Gastrocnemius medialis (tissue), 4 donors: Measurements from ENCODE around the gene GIT2. TPM values are rescaled to one million over a fixed set of nuclear protein-coding genes. Genes with fewer than 3 reads are reported as not detected.

Experiments used
- ATAC-seq, 2 donors: fragments of 150-250 bp; one replicate each; pipeline ENCODE4 v1.9.1; 2016
- DNase-seq, 2 donors: peaks; one replicate each; pipeline ENCODE4 v3.0.0-alpha.2; 2019
- H3K27ac ChIP-seq, 4 donors: fragments of 200-600 bp; sonication (generic); 1 replicate in 1 of 4; 2 replicates in 3 of 4; pipeline ENCODE4 v1.5.1; 2016 to 2018; ENCODE audit warnings: mild to moderate bottlenecking in 2 of 4, moderate library complexity in 1 of 4
- H3K27me3 ChIP-seq, 3 donors: fragments of 200-600 bp; sonication (generic) in 2 of 3; 1 replicate in 1 of 3; 2 replicates in 2 of 3; pipeline versions ENCODE4 v1.5.1 to v1.6.0; 2016 to 2019; ENCODE audit warnings: mild to moderate bottlenecking in 1 of 3, moderate library complexity in 1 of 3
- H3K36me3 ChIP-seq, 2 donors: fragments of 200-600 bp; sonication (generic) in 1 of 2; one replicate each; pipeline ENCODE4 v1.5.1; 2017 to 2018
- H3K4me1 ChIP-seq, 2 donors: fragments of 200-600 bp; sonication (generic) in 1 of 2; one replicate each; pipeline ENCODE4 v1.5.1; 2016 to 2017; ENCODE audit warnings: mild to moderate bottlenecking in 2 of 2
- H3K4me3 ChIP-seq, 4 donors: fragments of 200-600 bp; sonication (generic) in 3 of 4; 1 replicate in 1 of 4; 2 replicates in 3 of 4; pipeline ENCODE4 v1.5.1; 2016 to 2019; ENCODE audit warnings: mild to moderate bottlenecking in 2 of 4
- H3K9me3 ChIP-seq, 3 donors: fragments of 200-600 bp; sonication (generic) in 2 of 3; 1 replicate in 1 of 3; 2 replicates in 2 of 3; pipeline ENCODE4 v1.5.1; 2016 to 2019
- POLR2A ChIP-seq, 2 donors: fragments of 450-650 bp; IDR thresholded peaks; one replicate each; pipeline ENCODE4 v1.6.1; 2017; ENCODE audit warnings: antibody characterized with exemption in 2 of 2, mild to moderate bottlenecking in 2 of 2, moderate library complexity in 2 of 2
- in situ Hi-C, 4 donors: fragments of 200-750 bp; cut with MboI; loops; one replicate each; pipeline versions ENCODE4 v1.15.0 to v1.8.0; 2017; ENCODE audit warnings: low sequenced_read_pairs in 4 of 4
- intact Hi-C: fragments of 100-400 bp; cut with DNase I; formaldehyde crosslinking; loops from one replicate; pipeline ENCODE4 v1.15.1; 2023; ENCODE audit warnings: low total_unique reads
- total RNA-seq, 4 donors: library from RNA; depleted of rRNA; stranded (reverse); fragments of >200 nt; gene quantifications; one replicate each; pipeline versions ENCODE4 v1.1.0 to v1.2.3, GENCODE V29; 2016
- TF ChIP-seq, protein P1 (sequence below), 5 experiments: fragments of 450-650 bp in 3 of 5; fragments of 200-600 bp in 2 of 5; sonication (generic) in 2 of 5; IDR thresholded peaks in 4 of 5; conservative IDR thresholded peaks in 1 of 5; 1 replicate in 4 of 5; 2 replicates in 1 of 5; pipeline ENCODE4 v1.5.1; 2016 to 2019; ENCODE audit warnings: antibody characterized with exemption in 5 of 5, mild to moderate bottlenecking in 3 of 5, moderate library complexity in 3 of 5

Gene GIT2
- total RNA-seq, 4 donors from 2014 or later, result 23.4 to 32.1 (median 23.6) TPM

- no peak for ATAC-seq
- Histone ChIP-seq H3K27ac (peak overlapping the region in 1 of 4 donors; percentile 18), H3K4me3 (no peak overlapping the region), H3K36me3 (peaks cover 0 to 4% of the 10 kb centered on the region in 2 donors), H3K9me3 (no peaks in the 10 kb centered on the region), H3K27me3 (no peaks in the 10 kb centered on the region), H3K4me1 (peaks cover 23 to 39% of the 10 kb centered on the region in 2 donors)
- intact Hi-C loops (no loop called here), in situ Hi-C loops (no loop called here)
- TF ChIP-seq, protein P1, sequence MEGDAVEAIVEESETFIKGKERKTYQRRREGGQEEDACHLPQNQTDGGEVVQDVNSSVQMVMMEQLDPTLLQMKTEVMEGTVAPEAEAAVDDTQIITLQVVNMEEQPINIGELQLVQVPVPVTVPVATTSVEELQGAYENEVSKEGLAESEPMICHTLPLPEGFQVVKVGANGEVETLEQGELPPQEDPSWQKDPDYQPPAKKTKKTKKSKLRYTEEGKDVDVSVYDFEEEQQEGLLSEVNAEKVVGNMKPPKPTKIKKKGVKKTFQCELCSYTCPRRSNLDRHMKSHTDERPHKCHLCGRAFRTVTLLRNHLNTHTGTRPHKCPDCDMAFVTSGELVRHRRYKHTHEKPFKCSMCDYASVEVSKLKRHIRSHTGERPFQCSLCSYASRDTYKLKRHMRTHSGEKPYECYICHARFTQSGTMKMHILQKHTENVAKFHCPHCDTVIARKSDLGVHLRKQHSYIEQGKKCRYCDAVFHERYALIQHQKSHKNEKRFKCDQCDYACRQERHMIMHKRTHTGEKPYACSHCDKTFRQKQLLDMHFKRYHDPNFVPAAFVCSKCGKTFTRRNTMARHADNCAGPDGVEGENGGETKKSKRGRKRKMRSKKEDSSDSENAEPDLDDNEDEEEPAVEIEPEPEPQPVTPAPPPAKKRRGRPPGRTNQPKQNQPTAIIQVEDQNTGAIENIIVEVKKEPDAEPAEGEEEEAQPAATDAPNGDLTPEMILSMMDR (IDR thresholded peaks at IDR 0.05 in 4 of 5, conservative IDR thresholded peaks at IDR 0.05 in 1 of 5), result no peak
- TF ChIP-seq POLR2A (IDR thresholded peaks at IDR 0.05), result no peak
- no peak for DNase-seq
Observed at GRCh38 chr12:110002676-110003515, 6.7 kb upstream of the GIT2 start.

DNA sequence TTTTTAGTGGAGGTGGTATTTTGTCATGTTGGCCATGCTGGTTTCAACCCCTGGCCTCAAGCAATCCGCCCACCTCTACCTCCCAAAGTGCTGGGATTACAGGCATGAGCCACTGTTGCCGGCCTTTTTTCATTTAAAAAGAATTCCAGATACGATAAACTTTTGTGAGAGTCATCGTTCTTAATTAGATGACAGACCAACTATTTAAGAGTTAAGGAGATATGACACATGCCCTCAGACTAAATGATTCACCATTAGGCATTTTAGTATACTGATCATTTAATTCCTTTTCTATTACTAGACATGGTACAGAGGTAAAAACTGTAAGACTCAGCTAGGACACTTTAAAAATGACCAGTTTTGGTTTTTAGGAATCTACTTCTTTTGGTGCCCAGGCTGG, 5.4 kb upstream of the GIT2 start:
- in situ Hi-C loops (no loop called here), intact Hi-C loops (no loop called here)
- Histone ChIP-seq H3K36me3 (peaks cover 0 to 4% of the 10 kb centered on the region in 2 donors), H3K9me3 (no peaks in the 10 kb centered on the region), H3K4me1 (peaks cover 20 to 41% of the 10 kb centered on the region in 2 donors), H3K27me3 (no peaks in the 10 kb centered on the region), H3K4me3 (no peak overlapping the region), H3K27ac (no peak overlapping the region)
- TF ChIP-seq, protein P1 (IDR thresholded peaks at IDR 0.05 in 4 of 5, conservative IDR thresholded peaks at IDR 0.05 in 1 of 5), result no peak
- no peak for TF ChIP-seq POLR2A (IDR thresholded peaks at IDR 0.05)
- no peak for DNase-seq
- no peak for ATAC-seq

GRCh38 chr12:109999983-110000505, 3.9 kb upstream of the GIT2 start:
- Histone ChIP-seq H3K27ac (peak overlapping the region; percentile 85 to 89 (median 87)), H3K9me3 (no peaks in the 10 kb centered on the region), H3K27me3 (no peaks in the 10 kb centered on the region), H3K4me1 (peaks cover 27 to 49% of the 10 kb centered on the region in 2 donors), H3K4me3 (peak overlapping the region; percentile 85 to 98 (median 94)), H3K36me3 (peaks cover 0 to 4% of the 10 kb centered on the region in 2 donors)
- no peak for DNase-seq
- ATAC-seq, result no peak
- TF ChIP-seq POLR2A (IDR thresholded peaks at IDR 0.05), result no peak
- TF ChIP-seq, protein P1 (IDR thresholded peaks at IDR 0.05 in 4 of 5, conservative IDR thresholded peaks at IDR 0.05 in 1 of 5), result no peak
- intact Hi-C loops (loop anchor here (2.0 to 10.0 kb wide), 3 partner anchors 43 to 585 kb away; partner anchors contain the start of genes PPTC7 and TCHP), in situ Hi-C loops (no loop called here)

DNA sequence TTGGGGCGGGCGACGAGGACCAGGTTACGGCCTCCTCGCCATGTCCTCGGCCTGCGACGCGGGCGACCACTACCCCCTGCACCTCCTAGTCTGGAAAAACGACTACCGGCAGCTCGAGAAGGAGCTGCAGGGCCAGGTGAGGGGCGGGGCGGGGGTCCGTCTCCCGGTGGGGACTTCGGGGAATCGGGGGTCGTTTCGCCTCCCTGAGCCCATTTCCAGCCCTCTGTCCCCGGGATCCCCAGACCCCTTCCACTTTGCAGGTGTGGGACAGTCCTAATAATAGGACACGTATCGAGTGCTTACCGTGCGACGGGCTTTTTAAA, 3.4 kb upstream of the GIT2 start:
- H3K36me3 ChIP-seq, result peaks cover 0 to 4% of the 10 kb centered on the region in 2 donors
- H3K4me3 ChIP-seq, result peak overlapping the region; percentile 85 to 98 (median 94)
- peaks cover 32 to 53% of the 10 kb centered on the region in 2 donors for H3K4me1 ChIP-seq
- in situ Hi-C loops (no loop called here), intact Hi-C loops (loop anchor here (2.0 to 10.0 kb wide), 3 partner anchors 43 to 585 kb away; partner anchors contain the start of genes PPTC7 and TCHP)
- H3K27ac ChIP-seq, result peak overlapping the region; percentile 85 to 89 (median 87)
- H3K9me3 ChIP-seq, result no peaks in the 10 kb centered on the region
- ATAC-seq (no peak), DNase-seq (no peak)
- TF ChIP-seq POLR2A (IDR thresholded peaks at IDR 0.05), result no peak
- TF ChIP-seq, protein P1 (IDR thresholded peaks at IDR 0.05 in 4 of 5, conservative IDR thresholded peaks at IDR 0.05 in 1 of 5), result no peak
- H3K27me3 ChIP-seq, result no peaks in the 10 kb centered on the region
